H1 (cell line): ENCODE data around the gene CEND1. TPM values are rescaled to one million over a fixed set of nuclear protein-coding genes. Genes with fewer than 3 reads are reported as not detected.

Source experiments
- CTCF ChIA-PET: fragments of 300-600 bp; sonication (Branson Sonifier 250); formaldehyde crosslinking; loops from one replicate; lab custom pipeline; 2021; ENCODE audit not compliant: partially characterized antibody; lab: Charles Lee
- POLR2A ChIA-PET: fragments of 300-600 bp; sonication (Branson Sonifier 250); formaldehyde crosslinking; loops from one replicate; lab custom pipeline; 2021; ENCODE audit warnings: inconsistent platforms; ENCODE audit not compliant: partially characterized antibody; lab: Charles Lee
- DNase-seq, 2 experiments: peaks; one replicate each; pipeline versions ENCODE4 v3.0.0 to v3.0.0-alpha.2; 2010 to 2022; ENCODE audit warnings: low spot score in 2 of 2, low read depth in 1 of 2, mixed read lengths in 1 of 2
- FAIRE-seq: peaks from 2 replicates; lab custom pipeline; 2011; peaks lifted over from hg19 to GRCh38; lab: Jason Lieb, UNC
- H2AFZ ChIP-seq: 2 replicates; pipeline ENCODE4 v1.8.1; 2012; ENCODE audit warnings: low read length, inconsistent platforms
- H2AK5ac ChIP-seq: 2 replicates; pipeline ENCODE4 v1.6.1; 2013; ENCODE audit warnings: low read depth, low read length
- H2BK120ac ChIP-seq: replicated peaks from 2 replicates; pipeline ENCODE3; 2013; ENCODE audit warnings: low read depth, low read length, inconsistent platforms
- H2BK12ac ChIP-seq: 2 replicates; pipeline ENCODE4 v1.6.1; 2013; ENCODE audit warnings: low read depth, low read length
- H2BK15ac ChIP-seq: 2 replicates; pipeline ENCODE4 v1.6.1; 2013; ENCODE audit warnings: low read length
- H2BK20ac ChIP-seq: 2 replicates; pipeline ENCODE4 v1.6.1; 2013; ENCODE audit warnings: low read length
- H2BK5ac ChIP-seq: 2 replicates; pipeline ENCODE4 v1.6.1; 2013; ENCODE audit warnings: low read depth, low read length
- H3K14ac ChIP-seq: 2 replicates; pipeline ENCODE4 v1.6.1; 2013; ENCODE audit warnings: inconsistent platforms; ENCODE audit not compliant: insufficient read length
- H3K18ac ChIP-seq: 2 replicates; pipeline ENCODE4 v1.6.1; 2013; ENCODE audit warnings: low read length; ENCODE audit errors: extremely low read depth
- H3K23ac ChIP-seq: 2 replicates; pipeline ENCODE4 v1.6.1; 2013; ENCODE audit warnings: inconsistent platforms; ENCODE audit not compliant: insufficient read length
- H3K23me2 ChIP-seq: 2 replicates; pipeline ENCODE4 v1.6.1; 2013; ENCODE audit warnings: low read depth, low read length
- H3K27ac ChIP-seq: 2 replicates; pipeline ENCODE4 v1.6.1; 2011; ENCODE audit warnings: low read depth, low read length, inconsistent platforms
- H3K27me3 ChIP-seq, 4 experiments: replicated peaks in 1 of 4; 1 replicate in 1 of 4; 2 replicates in 3 of 4; pipeline versions ENCODE4 v1.6.1 to v1.8.1; 2011 to 2013; ENCODE audit warnings: low read length in 3 of 4, mild to moderate bottlenecking in 3 of 4, inconsistent platforms in 2 of 4, mixed read lengths in 2 of 4, moderate library complexity in 1 of 4; ENCODE audit not compliant: control insufficient read depth in 3 of 4, insufficient read depth in 3 of 4; ENCODE audit errors: extremely low read depth in 1 of 4
- H3K36me3 ChIP-seq, 4 experiments: 2 replicates each; pipeline versions ENCODE4 v1.6.1 to v1.8.1; 2011 to 2013; ENCODE audit warnings: mild to moderate bottlenecking in 4 of 4, low read length in 3 of 4, moderate library complexity in 2 of 4, control low read depth in 1 of 4, inconsistent platforms in 1 of 4; ENCODE audit not compliant: insufficient read depth in 4 of 4, control insufficient read depth in 2 of 4
- H3K4ac ChIP-seq: replicated peaks from 2 replicates; pipeline ENCODE3; 2013; ENCODE audit warnings: low read length, low read depth, mixed read lengths, inconsistent platforms; ENCODE audit not compliant: insufficient read length
- H3K4me1 ChIP-seq, 4 experiments: replicated peaks in 1 of 4; 1 replicate in 1 of 4; 2 replicates in 3 of 4; pipeline versions ENCODE4 v1.6.1 to v1.8.1; 2011 to 2013; ENCODE audit warnings: low read length in 3 of 4, inconsistent platforms in 2 of 4, mixed read lengths in 1 of 4; ENCODE audit not compliant: insufficient read depth in 4 of 4, control insufficient read depth in 3 of 4
- H3K4me2 ChIP-seq, 2 experiments: 2 replicates each; pipeline versions ENCODE4 v1.6.1 to v1.8.1; 2011 to 2013; ENCODE audit warnings: low read depth in 2 of 2, low read length in 2 of 2, control low read depth in 1 of 2, inconsistent platforms in 1 of 2, mild to moderate bottlenecking in 1 of 2; ENCODE audit not compliant: insufficient read depth in 1 of 2
- H3K4me3 ChIP-seq, 4 experiments: fragments of 200-600, 300-600 bp in 1 of 4; sonication (generic), shearing (Covaris generic), sonication (Bioruptor Twin) in 1 of 4; 2 replicates each; pipeline versions ENCODE4 v1.5.1 to v1.8.1; 2011 to 2016; ENCODE audit warnings: low read length in 4 of 4, low read depth in 3 of 4, control low read depth in 2 of 4, inconsistent platforms in 2 of 4, mild to moderate bottlenecking in 2 of 4, mixed read lengths in 1 of 4, moderate library complexity in 1 of 4; ENCODE audit not compliant: insufficient read depth in 2 of 4; ENCODE audit errors: extremely low read depth in 1 of 4
- H3K56ac ChIP-seq: replicated peaks from 2 replicates; pipeline ENCODE3; 2013; ENCODE audit warnings: low read depth, mild to moderate bottlenecking, mixed read lengths, low read length, inconsistent platforms; ENCODE audit not compliant: insufficient read length
- H3K79me1 ChIP-seq: 2 replicates; pipeline ENCODE4 v1.6.1; 2013; ENCODE audit warnings: low read depth, low read length, control low read depth
- H3K79me2 ChIP-seq, 2 experiments: 2 replicates each; pipeline versions ENCODE4 v1.6.1 to v1.8.1; 2012 to 2013; ENCODE audit warnings: low read length in 2 of 2, mild to moderate bottlenecking in 2 of 2, inconsistent platforms in 1 of 2; ENCODE audit not compliant: insufficient read depth in 2 of 2, control insufficient read depth in 1 of 2
- H3K9ac ChIP-seq, 4 experiments: replicated peaks in 1 of 4; 1 replicate in 1 of 4; 2 replicates in 3 of 4; pipeline versions ENCODE4 v1.6.1 to v1.8.1; 2011 to 2013; ENCODE audit warnings: low read depth in 3 of 4, low read length in 3 of 4, control low read depth in 2 of 4, mild to moderate bottlenecking in 2 of 4, moderate library complexity in 2 of 4, inconsistent platforms in 1 of 4; ENCODE audit errors: extremely low read depth in 1 of 4
- H3K9me3 ChIP-seq, 2 experiments: 2 replicates each; pipeline versions ENCODE4 v1.6.1 to v1.8.1; 2012 to 2013; ENCODE audit warnings: mild to moderate bottlenecking in 2 of 2, moderate library complexity in 2 of 2, control low read depth in 1 of 2, inconsistent platforms in 1 of 2, low read depth in 1 of 2, low read length in 1 of 2, mixed read lengths in 1 of 2; ENCODE audit not compliant: insufficient read depth in 2 of 2
- H4K20me1 ChIP-seq, 2 experiments: replicated peaks in 1 of 2; 2 replicates each; pipeline versions ENCODE3 to v1.8.1; 2011 to 2013; ENCODE audit warnings: inconsistent platforms in 2 of 2, low read length in 2 of 2, mild to moderate bottlenecking in 1 of 2; ENCODE audit not compliant: insufficient read depth in 2 of 2, control insufficient read depth in 1 of 2
- H4K5ac ChIP-seq: 2 replicates; pipeline ENCODE4 v1.6.1; 2013; ENCODE audit warnings: low read length, low read depth, mixed read lengths, inconsistent platforms; ENCODE audit not compliant: insufficient read length
- H4K8ac ChIP-seq: 2 replicates; pipeline ENCODE4 v1.8.0; 2013; ENCODE audit warnings: mild to moderate bottlenecking, moderate library complexity, low read length, inconsistent platforms; ENCODE audit not compliant: insufficient read depth; ENCODE audit errors: extremely low read depth
- H4K91ac ChIP-seq: replicated peaks from 2 replicates; pipeline ENCODE3; 2013; ENCODE audit warnings: low read length, mixed read lengths, inconsistent platforms; ENCODE audit not compliant: insufficient read length
- ATF2 ChIP-seq: IDR thresholded peaks from 2 replicates; pipeline ENCODE4 v1.6.1; 2012; ENCODE audit warnings: low read length, inconsistent platforms
- CHD1 ChIP-seq: IDR thresholded peaks from 2 replicates; pipeline ENCODE4 v1.6.1; 2012; ENCODE audit warnings: low read depth, low read length, improper control_type of control experiment
- CHD2 ChIP-seq: IDR thresholded peaks from 2 replicates; pipeline ENCODE4 v1.6.1; 2012; ENCODE audit warnings: low read length, improper control_type of control experiment
- CREB1 ChIP-seq: IDR thresholded peaks from 2 replicates; pipeline ENCODE4 v1.6.1; 2012; ENCODE audit warnings: inconsistent platforms
- KDM4A ChIP-seq: IDR thresholded peaks from one replicate; pipeline ENCODE4 v1.7.1; 2012; ENCODE audit warnings: low read depth, mild to moderate bottlenecking, moderate library complexity, low read length, inconsistent platforms; ENCODE audit not compliant: severe bottlenecking
- MAX ChIP-seq: IDR thresholded peaks from 2 replicates; pipeline ENCODE4 v1.6.1; 2012; ENCODE audit warnings: inconsistent platforms
- NANOG ChIP-seq: IDR thresholded peaks from 2 replicates; pipeline ENCODE4 v1.6.1; 2011; ENCODE audit warnings: low read length, low read depth, mild to moderate bottlenecking, inconsistent platforms; ENCODE audit not compliant: insufficient read depth, poor library complexity, severe bottlenecking
- PHF8 ChIP-seq: fragments of 200-600 bp; sonication (generic); conservative IDR thresholded peaks from 2 replicates; pipeline ENCODE4 v1.7.1; 2012; ENCODE audit warnings: low read depth, mild to moderate bottlenecking, inconsistent platforms, low read length, moderate library complexity
- POLR2A ChIP-seq, 2 experiments: IDR thresholded peaks; 1 replicate in 1 of 2; 2 replicates in 1 of 2; pipeline ENCODE4 v1.6.1; 2011; ENCODE audit warnings: low read depth in 2 of 2, low read length in 2 of 2, mild to moderate bottlenecking in 2 of 2; ENCODE audit errors: control extremely low read depth in 1 of 2
- POLR2AphosphoS5 ChIP-seq: IDR thresholded peaks from 2 replicates; pipeline ENCODE4 v1.6.1; 2011; ENCODE audit warnings: low read depth, low read length
- SRF ChIP-seq: IDR thresholded peaks from 2 replicates; pipeline ENCODE4 v1.6.1; 2011; ENCODE audit warnings: mild to moderate bottlenecking, low read depth, low read length, moderate library complexity
- TAF1 ChIP-seq: IDR thresholded peaks from 2 replicates; pipeline ENCODE4 v1.6.1; 2011; ENCODE audit warnings: mild to moderate bottlenecking, low read depth, low read length
- TAF7 ChIP-seq: optimal IDR thresholded peaks from 2 replicates; pipeline ENCODE3; 2011; ENCODE audit warnings: low read depth, mild to moderate bottlenecking, inconsistent platforms, low read length, moderate library complexity, borderline replicate concordance
- WGBS, 2 experiments: shearing (Covaris generic) in 1 of 2; methylation state at CpG; one replicate each; pipeline versions ENCODE4 v1.1.6 to v1.1.7; 2013 to 2015; ENCODE audit warnings: low lambda C conversion rate in 2 of 2, mixed read lengths in 2 of 2, inconsistent platforms in 1 of 2, low coverage in 1 of 2, missing lambda C conversion rate in 1 of 2; ENCODE audit not compliant: insufficient replicate concordance in 2 of 2, insufficient coverage in 1 of 2, insufficient read length in 1 of 2; ENCODE audit errors: extremely low coverage in 1 of 2, missing lambda C conversion rate in 1 of 2; 5-methylcytosine and 5-hydroxymethylcytosine counted together
- polyA plus RNA-seq, 7 experiments: library from polyadenylated mRNA; depleted of rRNA in 3 of 7; stranded (reverse) in 5 of 7; unstranded in 2 of 7; fragments of >200 nt in 5 of 7; fragments of 200-250 nt in 2 of 7; gene quantifications; 1 replicate in 5 of 7; 2 replicates in 1 of 7; 4 replicates in 1 of 7; pipeline versions ENCODE4 v1.2.1 to v1.2.3, GENCODE V29; 2011 to 2013; ENCODE audit warnings: missing spikeins in 2 of 7, mixed read lengths in 2 of 7
- total RNA-seq: library from RNA; stranded (reverse); fragmentation: NEBNext Ultra II Directional; extraction: Animal tissue kit (Norgen Biotek cat#: 25700); gene quantifications from 2 replicates; pipeline ENCODE4 v1.2.1, GENCODE V29; 2021

CEND1 gene
- total and polyA plus RNA-seq, 2 of the 8 experiments (the other 6 are each of a cell fraction or from before 2014, with no cell fraction given), result 0.82 to 5.0 TPM

GRCh38 chr11:765802-766091 is 24.1 kb downstream of the CEND1 start:
- H2BK12ac ChIP-seq, result no peak overlapping the region
- H3K4ac ChIP-seq, result no peak overlapping the region
- H3K23ac ChIP-seq, result no peak overlapping the region
- peaks cover 7% of the 10 kb centered on the region; the same call in 1 of the 2 replicates for H3K79me1 ChIP-seq
- H4K20me1 ChIP-seq, result peaks cover 13 to 33% of the 10 kb centered on the region in 2 experiments
- peaks cover 0 to 12% (median 7%) of the 10 kb centered on the region in 4 experiments; a peak in 6 of 7 replicates for H3K4me1 ChIP-seq
- H3K18ac ChIP-seq, result no peak overlapping the region
- no peak overlapping the region for H2BK15ac ChIP-seq
- no peak overlapping the region for H2BK5ac ChIP-seq
- 93% methylated on average over 8 of the region's 8 CpGs; no CpG with 5 or more reads in 1 of the 2 experiments for WGBS, 2 experiments
- H3K27ac ChIP-seq, result no peak overlapping the region
- DNase-seq (no peak), FAIRE-seq (no peak)
- no peak overlapping the region for H3K4me2 ChIP-seq
- H3K36me3 ChIP-seq, result peaks cover 22 to 59% (median 32%) of the 10 kb centered on the region in 4 experiments
- no peak overlapping the region for H3K14ac ChIP-seq
- no peak overlapping the region for H2AK5ac ChIP-seq
- H2BK20ac ChIP-seq, result no peak overlapping the region
- no peak overlapping the region for H4K91ac ChIP-seq
- no peaks in the 10 kb centered on the region for H3K27me3 ChIP-seq
- H2AFZ ChIP-seq, result no peak overlapping the region
- CTCF ChIA-PET, result interaction anchor here (0.7 to 26.9 kb wide), 11 partner anchors 9 to 127 kb away, joined by 3 to 395 read pairs (median 4); no protein-coding TSS in a partner anchor
- no peak overlapping the region for H3K4me3 ChIP-seq
- H4K5ac ChIP-seq, result no peak overlapping the region
- no peak overlapping the region for H2BK120ac ChIP-seq
- POLR2A ChIA-PET, result interaction anchor here (0.8 to 35.3 kb wide), 11 partner anchors 1 to 204 kb away, joined by 3 to 636 read pairs (median 3); partner anchors contain the start of genes DEAF1, DRD4, GATD1 and TALDO1
- H3K23me2 ChIP-seq, result no peaks in the 10 kb centered on the region
- H3K56ac ChIP-seq, result no peak overlapping the region
- H3K9me3 ChIP-seq, result no peaks in the 10 kb centered on the region
- no peak overlapping the region for H3K9ac ChIP-seq
- no peak overlapping the region for H4K8ac ChIP-seq
- H3K79me2 ChIP-seq, result no peaks in the 10 kb centered on the region
- TF ChIP-seq MAX (no peak), POLR2A (IDR thresholded peaks at IDR 0.05; ENCODE audit: control extremely low read depth in 1 of 2, low read depth in 2 of 2, low read length in 2 of 2) (no peak), CREB1 (no peak), PHF8 (no peak), POLR2AphosphoS5 (no peak), NANOG (no peak), KDM4A (no peak), CHD1 (no peak), ATF2 (no peak), SRF (no peak), TAF1 (no peak), CHD2 (no peak), TAF7 (no peak)
